Epidermal melanocyte (primary cell): ENCODE measurements around the gene CDK11B.
"Not testable (repeated sequence)": the region's sequence is repeated elsewhere in the genome, so short reads cannot be mapped to it uniquely, and the experiment has no call there.

Source experiments
- DNase-seq: peaks from one replicate; pipeline ENCODE4 v3.0.0; 2011; ENCODE audit warnings: low spot score; ENCODE audit not compliant: insufficient read length

Gene CDK11B

DNA sequence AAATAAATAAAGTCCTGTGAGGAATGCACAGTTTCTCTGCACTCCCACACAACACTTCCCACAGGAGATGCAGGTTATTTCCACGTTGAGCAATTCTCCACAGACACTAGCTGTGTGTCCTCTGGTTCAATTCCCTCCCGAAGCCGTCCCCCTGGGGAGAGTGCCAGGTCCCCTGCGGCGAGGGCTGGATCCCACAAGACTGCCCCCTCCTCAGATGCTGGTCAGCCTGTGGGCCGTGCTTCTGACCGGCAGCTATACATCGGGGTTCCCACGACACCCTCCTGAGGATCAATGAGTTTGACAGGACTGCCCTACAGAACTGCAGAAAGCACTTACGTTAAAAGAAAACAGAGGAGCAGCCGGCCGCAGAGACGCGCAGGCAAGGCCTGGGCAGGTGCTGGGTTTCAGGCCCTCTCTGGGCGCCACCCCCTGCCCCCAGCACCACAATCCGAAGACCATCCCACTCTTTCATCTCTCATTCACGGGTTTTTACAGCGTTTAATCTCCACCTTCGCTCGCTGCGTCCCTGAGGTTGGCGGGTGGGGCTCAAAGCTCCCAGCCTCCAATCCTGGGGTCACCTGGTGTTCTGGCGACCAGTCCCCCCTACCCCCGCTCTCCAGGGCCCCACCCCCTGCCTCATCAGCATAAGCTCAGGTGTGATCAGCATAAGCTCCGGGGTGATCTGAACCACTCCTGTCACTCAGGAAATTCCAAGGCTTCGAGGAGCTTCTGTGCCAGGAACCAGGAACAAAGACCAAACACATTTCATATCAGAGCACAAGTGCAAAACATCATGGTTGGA, 24.5 kb upstream of the CDK11B start:
- DNase-seq: no peak

- no peak for DNase-seq
These were observed 22.1 kb upstream of the CDK11B start for GRCh38 chr1:1680912-1681273.

DNA sequence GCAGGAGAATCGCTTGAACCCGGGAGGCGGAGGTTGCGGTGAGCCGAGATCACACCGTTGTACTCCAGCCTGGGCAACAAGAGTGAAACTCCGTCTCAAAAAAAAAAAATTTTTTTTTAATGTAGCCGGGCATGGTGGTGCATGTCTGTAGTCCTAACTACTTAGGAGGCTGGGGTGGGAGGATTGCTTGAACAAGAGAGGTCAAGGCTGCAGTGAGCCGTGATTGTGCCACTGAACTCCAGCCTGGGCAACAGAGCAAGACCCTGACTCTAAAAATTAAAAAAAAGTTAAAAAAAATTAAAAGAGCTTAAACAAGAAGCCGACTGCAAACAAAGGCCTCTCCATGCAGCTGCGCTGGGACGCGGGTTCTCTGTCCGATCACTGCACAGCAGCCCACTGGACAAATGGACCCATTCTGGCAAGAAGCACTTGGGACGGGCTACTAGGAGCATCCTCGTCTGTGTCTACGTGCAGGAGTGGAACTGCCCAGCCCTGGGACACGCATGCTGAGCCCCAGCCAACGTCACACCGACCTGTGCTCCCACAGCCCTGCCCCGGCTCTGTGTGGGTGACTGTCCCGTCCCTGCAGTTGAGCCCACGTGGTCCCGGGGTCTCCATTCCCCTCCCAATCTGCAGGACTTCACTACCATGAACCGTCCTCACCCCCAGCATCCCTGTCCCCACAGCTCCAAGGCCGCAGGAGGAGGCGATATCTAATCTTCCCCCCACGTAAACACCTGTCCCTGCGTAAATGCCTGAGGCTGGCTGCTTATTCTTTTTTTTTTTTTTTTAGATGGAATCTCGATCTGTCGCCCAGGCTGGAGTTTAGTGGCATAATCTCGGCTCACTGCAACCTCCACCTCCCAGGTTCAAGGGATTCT, 21.5 kb upstream of the CDK11B start:
- DNase-seq: no peak

- DNase-seq: no peak
These were observed 20.0 kb upstream of the CDK11B start for GRCh38 chr1:1678581-1679380.

GRCh38 chr1:1677718-1678580, 19.1 kb upstream of the CDK11B start:
- DNase-seq: no peak

DNA sequence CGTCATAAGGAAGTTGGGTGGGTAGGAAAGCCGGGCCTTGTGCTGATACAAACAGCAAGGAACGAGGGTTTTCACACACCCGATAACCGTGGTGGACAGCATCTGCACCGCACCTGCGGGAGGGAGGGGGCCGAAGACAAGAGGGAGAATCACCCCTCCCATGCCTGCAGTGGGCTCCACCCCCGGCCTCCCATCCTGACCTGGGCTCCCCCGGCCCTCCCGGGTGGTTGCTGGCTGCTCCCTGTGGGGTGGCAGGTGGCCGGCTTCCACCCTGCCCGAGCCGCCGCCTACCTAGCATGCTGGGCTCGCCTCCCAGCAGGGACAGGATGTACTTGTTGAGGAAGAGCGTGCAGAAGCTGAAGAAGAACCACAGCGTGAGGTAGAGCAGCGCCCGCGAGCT, 17.3 kb upstream of the CDK11B start:
- not testable (repeated sequence) for DNase-seq

DNA sequence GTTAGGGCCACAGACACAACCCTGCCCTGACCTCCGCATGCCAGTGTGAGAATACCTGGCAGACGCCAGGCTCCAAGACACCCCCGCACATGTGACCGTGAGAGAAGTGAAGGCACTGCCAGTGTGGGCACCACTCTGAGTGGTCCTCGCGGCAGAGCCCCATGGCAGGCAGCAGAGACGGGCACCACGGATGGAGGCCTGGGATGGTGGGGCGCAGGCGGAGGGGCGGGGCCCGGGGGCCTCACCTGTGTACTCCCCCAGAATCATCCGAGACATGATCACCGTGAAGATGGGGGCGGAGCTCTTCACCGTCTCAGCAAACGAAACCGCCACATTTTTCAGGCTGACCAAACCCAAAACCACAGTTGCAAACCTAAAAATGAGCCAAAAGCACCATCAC, 16.4 kb upstream of the CDK11B start:
- DNase-seq: not testable (repeated sequence)

DNA sequence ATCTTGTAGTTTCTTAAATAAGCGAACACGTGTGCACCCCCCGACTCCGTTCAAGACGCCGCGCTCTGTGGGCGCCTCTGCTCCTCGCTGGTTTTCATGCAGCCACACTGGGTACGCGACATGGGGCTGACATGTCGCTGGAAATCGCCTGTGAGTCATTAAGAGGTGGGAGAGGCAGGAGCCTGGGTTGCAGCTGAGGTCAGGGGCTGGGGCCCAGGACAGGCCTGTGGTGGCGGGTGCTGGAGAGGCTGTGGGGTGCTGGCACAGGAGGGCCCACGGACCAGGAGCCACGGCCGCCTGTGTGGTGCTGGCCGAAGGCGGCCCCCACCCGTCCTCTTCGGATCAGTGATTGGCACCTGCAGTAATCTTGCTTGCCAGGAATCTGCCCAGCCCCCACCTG, 16.0 kb upstream of the CDK11B start:
- DNase-seq: not testable (repeated sequence)

DNA sequence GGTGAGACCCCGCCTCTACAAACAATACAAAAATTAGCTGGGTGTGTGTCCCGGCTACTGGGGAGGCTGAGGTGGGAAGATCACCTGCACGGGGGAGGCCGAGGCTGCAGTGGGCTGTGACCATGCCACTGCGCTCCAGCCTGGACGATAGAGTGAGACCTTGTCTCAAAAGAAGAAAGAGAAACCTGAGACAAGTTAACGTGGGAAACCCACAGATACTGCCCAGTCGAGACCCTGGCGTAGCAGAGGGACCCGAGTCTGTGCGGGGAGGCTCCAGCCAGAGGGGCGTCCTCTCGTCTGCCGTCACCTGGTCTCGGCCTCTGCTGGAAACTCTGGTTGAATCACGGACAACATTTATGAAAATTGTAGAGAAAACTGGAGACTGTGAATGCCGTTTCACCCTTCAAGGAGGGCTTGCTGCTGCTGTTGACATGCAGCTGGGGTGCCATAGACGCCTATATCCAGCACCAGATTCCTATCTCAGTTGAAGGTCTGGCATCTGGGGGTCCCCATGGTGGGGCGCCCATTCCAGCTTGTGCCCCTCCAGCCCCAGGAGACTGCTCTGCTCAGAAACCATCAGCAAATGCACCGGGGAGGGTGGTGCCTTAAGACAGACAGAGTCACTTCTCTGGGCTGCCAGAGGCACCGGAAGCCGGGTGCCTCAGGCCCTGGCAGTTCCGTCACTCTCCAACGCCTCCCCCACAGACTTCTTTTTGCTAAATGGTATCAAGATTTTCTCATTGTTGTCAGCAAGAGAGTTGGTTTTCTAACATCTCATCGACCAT, 13.6 kb upstream of the CDK11B start:
- DNase-seq: no peak

DNA sequence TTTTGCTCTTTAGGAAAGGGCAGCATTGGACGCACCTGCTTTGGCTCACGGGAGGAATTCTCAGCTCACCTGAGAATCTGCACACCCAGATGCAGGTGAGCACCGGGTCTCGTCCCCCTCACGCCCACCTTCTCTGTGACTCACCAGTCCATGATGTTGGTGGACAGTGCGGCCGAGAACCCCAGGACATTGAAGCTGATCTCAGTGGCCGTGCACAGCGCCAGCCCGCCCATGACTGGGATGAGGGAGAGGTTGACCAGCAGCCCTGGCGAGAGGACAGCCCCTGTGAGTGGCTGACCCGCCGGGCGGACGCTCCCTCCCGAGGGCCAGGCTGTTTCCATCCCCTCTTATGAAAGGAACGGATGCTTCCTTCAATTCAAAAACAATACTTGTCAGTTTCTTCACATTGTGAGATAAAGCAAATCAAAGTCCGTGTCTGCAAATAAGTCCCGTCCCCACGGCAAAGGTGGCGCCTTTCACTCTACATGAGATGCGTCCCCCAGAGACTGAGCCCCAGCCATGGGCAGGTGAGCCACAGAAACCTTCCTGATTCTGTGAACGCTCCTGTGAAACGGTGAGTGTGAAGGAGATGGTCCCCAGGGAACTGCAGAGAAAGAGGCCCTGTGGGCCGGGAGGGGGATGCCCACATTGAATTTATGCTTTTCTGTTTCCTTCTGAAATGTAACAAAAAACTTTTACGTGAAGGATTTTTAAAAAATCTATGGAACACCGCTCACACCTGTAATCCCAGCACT, 12.7 kb upstream of the CDK11B start:
- no peak for DNase-seq

GRCh38 chr1:1670866-1671265, 12.1 kb upstream of the CDK11B start:
- no peak for DNase-seq

DNA sequence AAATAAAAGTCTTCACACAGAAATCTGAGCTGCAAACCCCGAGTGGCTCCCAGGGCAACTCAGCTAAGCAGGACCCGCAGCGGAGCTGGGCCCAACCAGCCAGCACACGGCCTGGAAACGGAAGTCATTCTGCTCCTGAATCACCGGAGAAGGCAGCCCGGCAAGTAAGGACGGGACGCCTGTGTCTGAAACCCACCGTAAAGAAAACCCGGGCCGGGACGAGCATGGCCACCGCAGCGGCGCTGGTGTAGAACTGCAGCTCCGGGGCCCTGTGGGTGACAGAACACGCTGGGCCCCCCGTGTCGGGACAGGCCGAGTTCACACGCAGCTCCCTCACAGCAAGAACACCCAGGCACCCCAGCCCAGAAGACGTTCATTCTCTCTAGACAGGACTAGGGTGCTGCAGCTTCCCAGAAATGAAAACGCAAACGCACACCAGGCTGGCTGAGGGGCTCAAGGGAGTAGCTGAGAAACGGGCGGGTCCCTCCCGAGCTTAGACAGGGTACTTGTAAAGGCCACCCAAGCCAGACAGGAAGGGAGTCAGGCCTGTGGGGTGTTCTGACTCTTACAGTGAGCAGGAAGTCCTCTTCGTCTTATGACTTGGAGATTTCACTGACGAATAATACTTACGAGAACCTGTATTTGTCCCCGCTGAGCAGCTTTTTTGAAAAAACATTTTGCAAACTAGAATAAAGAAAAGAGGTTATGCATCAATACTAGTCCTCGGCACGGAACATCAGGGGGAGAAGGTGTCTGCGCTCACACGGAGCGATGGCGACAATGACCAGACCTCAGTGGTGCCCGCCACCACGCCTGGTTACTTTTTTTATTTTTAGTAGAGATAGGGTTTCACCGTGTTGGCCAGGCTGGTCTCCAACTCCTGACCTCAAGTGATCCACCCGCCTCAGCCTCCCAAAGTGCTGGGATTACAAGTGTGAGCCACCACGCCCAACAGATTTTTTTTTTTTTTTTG, 10.9 kb upstream of the CDK11B start:
- no peak for DNase-seq

DNA sequence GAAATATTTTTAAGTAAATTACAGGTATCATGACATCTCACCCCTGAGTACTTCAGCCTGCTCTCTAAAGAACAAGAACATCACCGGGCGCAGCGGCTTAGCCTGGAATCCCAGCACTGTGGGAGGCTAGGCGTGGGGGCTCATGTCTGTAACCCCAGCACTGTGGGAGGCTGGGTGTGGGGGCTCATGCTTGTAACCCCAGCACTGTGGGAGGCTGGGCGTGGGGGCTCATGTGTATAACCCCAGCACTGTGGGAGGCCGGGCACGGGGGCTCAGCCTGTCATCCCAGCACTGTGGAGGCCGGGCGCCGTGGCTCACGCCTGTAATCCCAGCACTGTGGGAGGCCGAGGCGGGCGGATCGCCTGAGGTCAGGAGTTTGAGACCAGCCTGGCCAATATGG, 7.7 kb upstream of the CDK11B start:
- DNase-seq: no peak

DNA sequence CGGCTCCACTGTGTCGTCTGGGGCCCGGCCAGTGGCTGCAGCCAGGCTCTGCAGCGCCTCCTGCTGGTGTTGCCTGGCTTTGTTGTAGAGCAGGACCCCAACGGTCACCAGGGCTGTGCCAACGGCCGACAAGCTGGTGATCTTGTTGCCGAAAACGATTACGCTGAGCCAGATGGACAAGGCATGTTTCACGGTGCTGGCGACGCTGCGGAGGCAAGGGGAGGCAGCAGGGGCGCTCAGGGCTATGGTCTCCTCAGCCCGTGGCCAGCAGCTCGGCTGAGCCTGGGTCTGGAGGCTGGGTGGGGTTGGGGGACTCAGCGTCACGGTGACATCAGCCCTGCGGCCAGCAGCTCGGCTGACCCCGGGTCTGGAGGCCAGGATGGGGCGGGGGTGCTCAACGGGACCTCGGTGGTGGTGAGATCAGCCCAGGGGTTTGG, 7.0 kb upstream of the CDK11B start:
- no peak for DNase-seq

GRCh38 chr1:1664941-1665814, 6.4 kb upstream of the CDK11B start:
- DNase-seq: no peak

GRCh38 chr1:1664318-1664717, 5.5 kb upstream of the CDK11B start:
- DNase-seq: not testable (repeated sequence)
